GM12864 (cell line): ENCODE measurements around the gene GJA3.

Experiments
- DNase-seq: peaks from one replicate; pipeline ENCODE4 v3.0.0-alpha.2; 2011; ENCODE audit warnings: low read depth
- H3K4me3 ChIP-seq: 2 replicates; pipeline ENCODE4 v1.5.1; 2011; ENCODE audit warnings: mild to moderate bottlenecking, low read depth, low read length, control low read depth
- TF ChIP-seq, protein P1 (sequence below): IDR thresholded peaks from 2 replicates; pipeline ENCODE4 v1.5.1; 2011; ENCODE audit warnings: low read depth, mild to moderate bottlenecking, moderate library complexity, low read length, control low read depth, inconsistent platforms; ENCODE audit errors: missing control alignments

Gene GJA3

DNA sequence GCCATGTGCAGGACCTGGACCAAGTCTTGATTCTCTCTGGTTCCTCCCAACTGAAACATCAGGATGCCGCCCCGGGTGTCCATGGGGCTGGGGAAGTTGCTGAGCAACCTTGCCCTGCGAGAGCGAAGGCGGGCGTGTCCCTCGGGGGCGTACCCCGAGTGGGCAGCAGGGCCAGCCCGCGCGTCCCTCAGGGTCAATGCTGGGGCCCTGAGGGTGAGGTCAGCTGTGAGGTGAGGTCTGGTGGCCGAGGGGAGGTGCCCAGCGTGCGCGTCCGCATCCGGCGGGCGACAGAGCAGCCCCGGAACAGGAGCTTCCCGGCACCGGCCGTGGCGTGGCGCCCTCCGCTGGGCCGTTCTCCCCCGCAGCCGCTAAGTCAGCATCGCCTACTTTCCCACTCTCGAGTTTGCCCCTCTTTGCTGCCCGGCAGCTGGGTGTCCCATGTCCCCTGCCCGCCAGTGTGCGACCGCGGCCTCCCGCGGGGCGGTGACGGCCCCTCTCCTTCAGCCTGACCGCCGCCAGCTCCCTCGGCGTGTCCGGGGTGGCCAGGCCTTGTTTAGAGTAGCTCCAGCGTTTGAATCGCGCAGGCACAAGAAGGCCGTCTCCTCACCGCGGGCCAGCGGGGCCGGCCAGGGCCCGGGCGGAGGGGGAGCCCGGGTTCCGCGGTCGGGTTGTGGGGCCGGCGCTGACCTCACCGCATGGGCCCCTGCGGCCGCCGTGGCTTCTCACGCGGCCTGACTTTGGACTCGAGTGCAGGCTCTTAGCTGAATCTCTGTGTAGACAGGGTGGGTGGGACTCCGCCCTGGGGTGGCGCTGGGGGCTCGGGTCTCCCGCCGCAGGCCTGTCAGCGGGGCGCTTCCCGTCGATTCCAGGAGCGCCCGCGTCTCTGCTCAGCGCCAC is 33.0 kb downstream of the GJA3 start:
- DNase-seq, result no peak
- TF ChIP-seq, protein P1, sequence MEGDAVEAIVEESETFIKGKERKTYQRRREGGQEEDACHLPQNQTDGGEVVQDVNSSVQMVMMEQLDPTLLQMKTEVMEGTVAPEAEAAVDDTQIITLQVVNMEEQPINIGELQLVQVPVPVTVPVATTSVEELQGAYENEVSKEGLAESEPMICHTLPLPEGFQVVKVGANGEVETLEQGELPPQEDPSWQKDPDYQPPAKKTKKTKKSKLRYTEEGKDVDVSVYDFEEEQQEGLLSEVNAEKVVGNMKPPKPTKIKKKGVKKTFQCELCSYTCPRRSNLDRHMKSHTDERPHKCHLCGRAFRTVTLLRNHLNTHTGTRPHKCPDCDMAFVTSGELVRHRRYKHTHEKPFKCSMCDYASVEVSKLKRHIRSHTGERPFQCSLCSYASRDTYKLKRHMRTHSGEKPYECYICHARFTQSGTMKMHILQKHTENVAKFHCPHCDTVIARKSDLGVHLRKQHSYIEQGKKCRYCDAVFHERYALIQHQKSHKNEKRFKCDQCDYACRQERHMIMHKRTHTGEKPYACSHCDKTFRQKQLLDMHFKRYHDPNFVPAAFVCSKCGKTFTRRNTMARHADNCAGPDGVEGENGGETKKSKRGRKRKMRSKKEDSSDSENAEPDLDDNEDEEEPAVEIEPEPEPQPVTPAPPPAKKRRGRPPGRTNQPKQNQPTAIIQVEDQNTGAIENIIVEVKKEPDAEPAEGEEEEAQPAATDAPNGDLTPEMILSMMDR, result peak; percentile 56
- peak overlapping the region; percentile 66 for H3K4me3 ChIP-seq

GRCh38 chr13:20127262-20127561 is 33.6 kb downstream of the GJA3 start:
- DNase-seq, result no peak
- peak overlapping the region; percentile 66 for H3K4me3 ChIP-seq
- TF ChIP-seq, protein P1, result no peak

- no peak for DNase-seq
- TF ChIP-seq, protein P1, result no peak
- H3K4me3 ChIP-seq, result no peak overlapping the region
Observed at GRCh38 chr13:20126541-20127261, 34.2 kb downstream of the GJA3 start.

DNA sequence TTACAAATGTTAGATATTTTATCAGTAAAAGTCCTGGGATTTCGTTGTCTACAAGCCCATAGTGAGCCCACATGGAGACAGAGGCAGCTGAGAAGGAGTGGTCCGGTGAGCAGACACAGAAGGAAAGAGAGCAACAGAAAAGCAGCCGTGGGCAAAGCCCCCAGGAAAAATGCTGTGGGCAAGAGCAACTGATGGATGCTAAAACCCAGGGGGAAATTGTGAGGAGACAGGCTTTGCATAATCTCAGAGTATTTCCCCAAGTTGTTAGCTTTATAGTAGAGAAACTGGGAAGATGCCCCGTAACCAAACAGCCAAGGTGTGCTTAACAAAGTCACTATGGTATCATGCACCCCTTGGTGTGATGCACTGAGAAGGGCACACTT is 35.1 kb downstream of the GJA3 start:
- DNase-seq, result no peak
- H3K4me3 ChIP-seq, result no peak overlapping the region
- TF ChIP-seq, protein P1, result no peak

- H3K4me3 ChIP-seq, result no peak overlapping the region
- no peak for DNase-seq
- TF ChIP-seq, protein P1, result no peak
Observed at GRCh38 chr13:20125129-20125782, 35.6 kb downstream of the GJA3 start.

DNA sequence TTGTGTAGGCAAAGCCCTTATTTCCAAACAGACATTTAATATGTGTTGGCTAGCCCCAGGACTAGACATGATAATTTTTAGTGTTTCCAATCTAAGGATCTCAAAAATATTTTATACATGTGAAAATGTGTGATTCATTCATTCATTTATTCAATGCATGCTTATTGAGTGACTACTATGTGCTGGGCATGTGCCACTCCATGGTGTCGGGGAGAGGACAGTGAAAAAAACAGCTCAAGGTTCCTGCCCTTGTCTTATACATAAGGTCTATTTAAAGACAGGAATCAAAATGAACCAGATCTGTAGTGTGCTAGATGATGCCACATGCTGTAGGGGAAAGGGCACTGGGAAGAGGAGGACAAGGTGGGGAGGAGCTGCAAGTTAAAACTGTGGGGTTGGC is 36.5 kb downstream of the GJA3 start:
- TF ChIP-seq, protein P1, result no peak
- H3K4me3 ChIP-seq, result no peak overlapping the region
- DNase-seq, result no peak
